ENCODE results near the gene STK32A.

The STK32A gene

DNA sequence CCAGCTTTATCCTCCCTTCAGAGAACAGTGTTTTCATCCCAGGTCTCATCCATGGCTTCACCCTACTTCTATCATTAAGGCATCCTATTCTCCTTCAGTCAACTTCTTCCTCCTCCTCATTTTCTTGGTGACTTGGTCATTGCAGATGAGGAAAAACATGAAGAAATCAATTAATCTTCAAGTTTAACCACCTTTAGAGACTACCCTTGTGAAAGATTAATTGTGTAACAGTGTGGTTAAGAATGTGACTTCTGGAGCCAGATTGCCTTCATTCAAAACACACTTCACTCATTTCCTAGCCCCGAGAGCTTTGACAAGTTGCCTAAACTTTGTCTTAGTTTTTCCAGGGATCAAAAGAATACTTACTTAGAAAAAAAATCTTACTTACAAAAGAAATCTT is 110.0 kb downstream of the STK32A start:
- Histone ChIP-seq H3K79me2 (no peaks in the 10 kb centered on the region), H3K9me3 (ENCODE audit: control insufficient read depth, low read length) (no peaks in the 10 kb centered on the region), H3K4me2 (ENCODE audit: low read length) (no peak overlapping the region), H3K4me3 (ENCODE audit: low read depth, low read length) (no peak overlapping the region), H2AFZ (no peak overlapping the region), H3K4me1 (no peaks in the 10 kb centered on the region), H3K27me3 (ENCODE audit: control insufficient read depth, insufficient read depth, low read length) (no peaks in the 10 kb centered on the region), H3K27ac (no peak overlapping the region), H3K36me3 (ENCODE audit: control insufficient read depth, insufficient read depth, low read length) (no peaks in the 10 kb centered on the region), H3K9ac (no peak overlapping the region)
- TF ChIP-seq, protein P1, sequence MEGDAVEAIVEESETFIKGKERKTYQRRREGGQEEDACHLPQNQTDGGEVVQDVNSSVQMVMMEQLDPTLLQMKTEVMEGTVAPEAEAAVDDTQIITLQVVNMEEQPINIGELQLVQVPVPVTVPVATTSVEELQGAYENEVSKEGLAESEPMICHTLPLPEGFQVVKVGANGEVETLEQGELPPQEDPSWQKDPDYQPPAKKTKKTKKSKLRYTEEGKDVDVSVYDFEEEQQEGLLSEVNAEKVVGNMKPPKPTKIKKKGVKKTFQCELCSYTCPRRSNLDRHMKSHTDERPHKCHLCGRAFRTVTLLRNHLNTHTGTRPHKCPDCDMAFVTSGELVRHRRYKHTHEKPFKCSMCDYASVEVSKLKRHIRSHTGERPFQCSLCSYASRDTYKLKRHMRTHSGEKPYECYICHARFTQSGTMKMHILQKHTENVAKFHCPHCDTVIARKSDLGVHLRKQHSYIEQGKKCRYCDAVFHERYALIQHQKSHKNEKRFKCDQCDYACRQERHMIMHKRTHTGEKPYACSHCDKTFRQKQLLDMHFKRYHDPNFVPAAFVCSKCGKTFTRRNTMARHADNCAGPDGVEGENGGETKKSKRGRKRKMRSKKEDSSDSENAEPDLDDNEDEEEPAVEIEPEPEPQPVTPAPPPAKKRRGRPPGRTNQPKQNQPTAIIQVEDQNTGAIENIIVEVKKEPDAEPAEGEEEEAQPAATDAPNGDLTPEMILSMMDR (IDR thresholded peaks at IDR 0.05) = no peak

GRCh38 chr5:147346006-147346561 is 111.3 kb downstream of the STK32A start:
- Histone ChIP-seq H3K4me3 (ENCODE audit: low read depth, low read length) (no peak overlapping the region), H3K27me3 (ENCODE audit: control insufficient read depth, insufficient read depth, low read length) (no peaks in the 10 kb centered on the region), H3K27ac (no peak overlapping the region), H3K9ac (no peak overlapping the region), H3K79me2 (no peaks in the 10 kb centered on the region), H3K4me2 (ENCODE audit: low read length) (no peak overlapping the region), H3K9me3 (ENCODE audit: control insufficient read depth, low read length) (no peaks in the 10 kb centered on the region), H2AFZ (no peak overlapping the region), H3K36me3 (ENCODE audit: control insufficient read depth, insufficient read depth, low read length) (no peaks in the 10 kb centered on the region), H3K4me1 (no peaks in the 10 kb centered on the region)
- TF ChIP-seq, protein P1 (IDR thresholded peaks at IDR 0.05) = no peak

GRCh38 chr5:147348046-147348445 is 113.2 kb downstream of the STK32A start:
- H3K9me3 ChIP-seq (ENCODE audit: control insufficient read depth, low read length) = no peaks in the 10 kb centered on the region
- H3K4me3 ChIP-seq (ENCODE audit: low read depth, low read length) = no peak overlapping the region
- no peak overlapping the region for H3K27ac ChIP-seq
- H3K79me2 ChIP-seq = no peaks in the 10 kb centered on the region
- H2AFZ ChIP-seq = no peak overlapping the region
- H3K27me3 ChIP-seq (ENCODE audit: control insufficient read depth, insufficient read depth, low read length) = no peaks in the 10 kb centered on the region
- no peak overlapping the region for H3K4me2 ChIP-seq (ENCODE audit: low read length)
- H3K9ac ChIP-seq = no peak overlapping the region
- no peaks in the 10 kb centered on the region for H3K4me1 ChIP-seq
- TF ChIP-seq, protein P1 (IDR thresholded peaks at IDR 0.05) = no peak
- H3K36me3 ChIP-seq (ENCODE audit: control insufficient read depth, insufficient read depth, low read length) = no peaks in the 10 kb centered on the region

DNA sequence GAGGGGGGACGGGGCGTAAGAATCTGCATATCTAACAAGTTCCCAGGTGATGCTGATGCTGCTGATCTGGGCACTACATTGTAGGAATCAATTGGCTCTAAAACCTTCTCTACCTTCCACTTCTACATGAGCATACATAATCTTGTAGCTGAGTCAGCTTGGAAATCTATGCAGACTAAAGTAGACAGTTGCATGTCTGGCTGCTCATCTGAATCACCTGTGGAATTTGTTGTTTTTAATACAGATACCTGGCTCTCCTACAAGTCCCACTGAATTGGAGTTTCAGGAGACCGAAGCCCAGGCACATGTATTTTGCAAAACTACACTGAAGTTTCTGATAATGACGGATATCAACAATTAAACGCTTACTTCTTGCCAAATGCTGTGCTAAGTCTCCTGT is 113.6 kb downstream of the STK32A start:
- Histone ChIP-seq H3K4me1 (no peaks in the 10 kb centered on the region), H3K79me2 (no peaks in the 10 kb centered on the region), H3K36me3 (ENCODE audit: control insufficient read depth, insufficient read depth, low read length) (no peaks in the 10 kb centered on the region), H3K9ac (no peak overlapping the region), H3K4me2 (ENCODE audit: low read length) (no peak overlapping the region), H3K4me3 (ENCODE audit: low read depth, low read length) (no peak overlapping the region), H2AFZ (no peak overlapping the region), H3K27me3 (ENCODE audit: control insufficient read depth, insufficient read depth, low read length) (no peaks in the 10 kb centered on the region), H3K9me3 (ENCODE audit: control insufficient read depth, low read length) (no peaks in the 10 kb centered on the region), H3K27ac (no peak overlapping the region)
- TF ChIP-seq, protein P1 (IDR thresholded peaks at IDR 0.05) = no peak

- H3K4me1 ChIP-seq = no peaks in the 10 kb centered on the region
- H3K4me2 ChIP-seq (ENCODE audit: low read length) = no peak overlapping the region
- TF ChIP-seq, protein P1 (IDR thresholded peaks at IDR 0.05) = no peak
- no peaks in the 10 kb centered on the region for H3K36me3 ChIP-seq (ENCODE audit: control insufficient read depth, insufficient read depth, low read length)
- no peak overlapping the region for H3K4me3 ChIP-seq (ENCODE audit: low read depth, low read length)
- H2AFZ ChIP-seq = no peak overlapping the region
- no peaks in the 10 kb centered on the region for H3K9me3 ChIP-seq (ENCODE audit: control insufficient read depth, low read length)
- no peaks in the 10 kb centered on the region for H3K79me2 ChIP-seq
- no peak overlapping the region for H3K27ac ChIP-seq
- no peak overlapping the region for H3K9ac ChIP-seq
- no peaks in the 10 kb centered on the region for H3K27me3 ChIP-seq (ENCODE audit: control insufficient read depth, insufficient read depth, low read length)
Measured at GRCh38 chr5:147349241-147349640, 114.4 kb downstream of the STK32A start.
